Central memory CD8-positive, alpha-beta T cell (primary cell): ENCODE measurements around the gene GLT8D1.
"Not testable (repeated sequence)": the region's sequence is repeated elsewhere in the genome, so short reads cannot be mapped to it uniquely, and the experiment has no call there.

Source experiments
- ATAC-seq: fragments of 150-1000 bp; cut with Tn5 transposase; replicated peaks from 2 replicates; pipeline ENCODE4 v1.10.0; 2022; ENCODE audit warnings: mild to moderate bottlenecking, moderate FRiP score, moderate number of reproducible peaks; ENCODE audit not compliant: poor library complexity, severe bottlenecking; ENCODE audit errors: extremely low read depth
- DNase-seq, 2 donors: peaks; one replicate each; pipeline ENCODE4 v3.0.0; 2021; ENCODE audit warnings: low spot score in 2 of 2
- H3K27ac Mint-ChIP-seq: one replicate; pipeline ENCODE4 v1.8.0; 2022; ENCODE audit warnings: low read depth, mild to moderate bottlenecking, moderate library complexity, mixed read lengths
- H3K27me3 Mint-ChIP-seq: one replicate; pipeline ENCODE4 v1.8.0; 2022; ENCODE audit warnings: mixed read lengths
- H3K36me3 Mint-ChIP-seq: one replicate; pipeline ENCODE4 v1.8.0; 2022; ENCODE audit warnings: mild to moderate bottlenecking, moderate library complexity, mixed read lengths; ENCODE audit not compliant: insufficient read depth
- H3K4me1 Mint-ChIP-seq: one replicate; pipeline ENCODE4 v1.8.0; 2022; ENCODE audit warnings: mixed read lengths
- H3K4me3 Mint-ChIP-seq: one replicate; pipeline ENCODE4 v1.8.0; 2022; ENCODE audit warnings: mild to moderate bottlenecking, moderate library complexity, mixed read lengths
- H3K9me3 Mint-ChIP-seq: one replicate; pipeline ENCODE4 v1.8.0; 2022; ENCODE audit warnings: mixed read lengths

GLT8D1 gene

DNA sequence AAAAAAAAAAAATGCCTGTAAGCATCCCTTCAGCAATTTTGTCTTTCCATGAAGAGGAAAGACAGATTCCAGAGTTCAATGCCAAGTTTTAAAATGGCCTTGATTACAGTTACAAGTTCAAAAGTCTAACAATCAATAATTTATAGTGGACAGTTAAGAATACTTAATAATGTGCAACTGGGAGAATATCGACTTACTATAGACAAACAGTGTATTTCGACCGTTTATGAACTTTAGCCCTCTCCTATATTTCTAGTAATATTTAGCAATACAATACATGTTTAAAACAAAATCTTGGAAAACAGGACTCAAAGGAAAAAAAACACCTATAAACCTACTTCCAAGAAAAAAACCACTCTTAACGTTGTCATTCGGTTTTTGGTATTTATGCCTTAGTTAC lies 21.4 kb downstream of the GLT8D1 start:
- ATAC-seq (no peak), DNase-seq (no peak)
- no peak overlapping the region for H3K27ac Mint-ChIP-seq
- peaks cover 35% of the 10 kb centered on the region for H3K36me3 Mint-ChIP-seq
- peaks cover 45% of the 10 kb centered on the region for H3K4me1 Mint-ChIP-seq
- H3K9me3 Mint-ChIP-seq, result no peaks in the 10 kb centered on the region
- H3K27me3 Mint-ChIP-seq, result no peaks in the 10 kb centered on the region
- no peak overlapping the region for H3K4me3 Mint-ChIP-seq

DNA sequence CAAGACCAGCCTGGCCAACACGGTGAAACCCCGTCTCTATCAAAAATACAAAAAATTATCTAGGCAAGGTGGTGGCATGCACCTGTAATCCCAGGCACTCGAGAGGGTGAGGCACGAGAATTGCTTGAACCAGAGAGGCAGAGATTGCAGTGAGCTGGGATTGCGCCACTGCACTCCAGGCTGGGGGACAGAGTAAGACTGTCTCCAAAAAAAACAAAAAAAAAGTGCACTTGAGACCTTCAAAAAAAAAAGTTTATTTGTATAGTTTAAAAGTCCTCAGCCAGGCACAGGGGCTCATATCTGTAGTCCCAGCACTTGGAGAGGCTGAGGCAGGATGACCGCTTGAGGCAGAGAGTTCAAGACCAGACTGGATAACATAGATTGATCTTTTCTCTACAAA lies 22.0 kb downstream of the GLT8D1 start:
- DNase-seq (no peak), ATAC-seq (no peak)
- Mint-ChIP-seq H3K9me3 (no peaks in the 10 kb centered on the region), H3K4me1 (peaks cover 51% of the 10 kb centered on the region), H3K27me3 (no peaks in the 10 kb centered on the region), H3K36me3 (peaks cover 38% of the 10 kb centered on the region), H3K27ac (no peak overlapping the region), H3K4me3 (no peak overlapping the region)

DNA sequence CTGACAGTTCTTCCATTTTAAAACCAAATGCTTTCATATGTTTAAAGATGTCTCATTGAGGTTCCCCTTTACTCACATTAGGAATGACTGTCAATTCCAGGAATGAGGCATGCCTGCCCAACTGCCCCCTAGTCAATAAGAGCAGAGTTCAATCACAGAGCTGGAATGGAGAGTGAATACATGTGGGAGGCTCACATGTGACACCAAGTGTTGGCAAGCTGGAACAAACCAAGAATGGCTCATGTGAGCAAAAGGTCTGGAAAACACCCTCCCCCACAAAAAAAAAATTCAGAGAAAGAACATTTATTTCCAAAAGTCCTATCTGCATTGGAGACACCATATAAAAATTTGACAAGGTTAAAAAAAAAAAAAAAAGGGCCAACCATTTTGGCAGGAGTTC lies 23.6 kb downstream of the GLT8D1 start:
- no peak overlapping the region for H3K4me3 Mint-ChIP-seq
- DNase-seq (no peak), ATAC-seq (no peak)
- H3K9me3 Mint-ChIP-seq, result no peaks in the 10 kb centered on the region
- no peaks in the 10 kb centered on the region for H3K27me3 Mint-ChIP-seq
- peak overlapping the region; percentile 8 for H3K27ac Mint-ChIP-seq
- H3K36me3 Mint-ChIP-seq, result peaks cover 42% of the 10 kb centered on the region
- peaks cover 51% of the 10 kb centered on the region for H3K4me1 Mint-ChIP-seq

DNA sequence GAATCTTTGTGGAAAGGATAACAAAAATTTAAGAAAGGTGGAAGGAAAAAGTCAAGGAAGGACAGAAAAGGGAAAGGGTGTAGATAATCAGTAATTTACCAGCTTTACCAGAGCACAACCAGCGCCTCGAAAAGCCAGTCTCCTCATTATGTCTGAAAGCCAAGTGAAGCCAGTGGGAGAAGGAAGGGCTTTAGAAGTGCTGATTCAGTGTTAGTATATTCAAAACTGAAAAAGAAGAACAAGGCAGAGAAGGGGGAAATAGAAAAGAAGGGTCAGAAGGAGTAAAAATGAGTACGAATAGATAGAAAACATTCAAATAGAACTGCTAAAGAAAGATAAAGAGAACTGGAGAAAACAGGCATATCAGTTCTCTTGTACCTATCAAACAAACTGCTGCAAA lies 24.0 kb downstream of the GLT8D1 start:
- Mint-ChIP-seq H3K4me3 (no peak overlapping the region), H3K27ac (peak overlapping the region; percentile 8), H3K4me1 (peaks cover 54% of the 10 kb centered on the region), H3K36me3 (peaks cover 44% of the 10 kb centered on the region), H3K27me3 (no peaks in the 10 kb centered on the region), H3K9me3 (no peaks in the 10 kb centered on the region)
- ATAC-seq, result no peak
- no peak for DNase-seq

- no peak overlapping the region for H3K27ac Mint-ChIP-seq
- peaks cover 53% of the 10 kb centered on the region for H3K36me3 Mint-ChIP-seq
- H3K4me3 Mint-ChIP-seq, result no peak overlapping the region
Observed at GRCh38 chr3:52679811-52680210, 25.8 kb downstream of the GLT8D1 start.

DNA sequence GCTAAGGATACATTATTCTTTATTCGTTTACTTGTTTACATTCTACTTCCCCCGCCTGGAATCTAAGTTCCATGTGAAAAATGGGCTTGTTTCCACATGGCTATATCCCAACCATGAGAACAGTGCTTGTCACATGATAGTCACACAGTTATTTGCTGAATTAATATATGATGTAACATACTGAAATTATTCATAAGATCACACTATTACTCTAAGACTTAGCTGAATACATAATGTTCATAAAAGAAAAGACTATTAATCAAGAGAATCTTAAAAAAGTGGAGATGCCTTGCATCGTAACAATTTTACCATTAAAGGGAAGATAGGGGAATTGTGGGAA lies 26.4 kb downstream of the GLT8D1 start:
- Mint-ChIP-seq H3K9me3 (no peaks in the 10 kb centered on the region), H3K4me3 (no peak overlapping the region), H3K4me1 (peaks cover 49% of the 10 kb centered on the region), H3K27ac (peak overlapping the region; percentile 60), H3K36me3 (peaks cover 55% of the 10 kb centered on the region), H3K27me3 (no peaks in the 10 kb centered on the region)
- ATAC-seq, result no peak
- no peak for DNase-seq

More at GRCh38 chr3:52679811-52680210, 25.8 kb downstream of the GLT8D1 start:
- ATAC-seq (no peak), DNase-seq (no peak)
- Mint-ChIP-seq H3K9me3 (no peaks in the 10 kb centered on the region), H3K4me1 (peaks cover 53% of the 10 kb centered on the region), H3K27me3 (no peaks in the 10 kb centered on the region)

DNA sequence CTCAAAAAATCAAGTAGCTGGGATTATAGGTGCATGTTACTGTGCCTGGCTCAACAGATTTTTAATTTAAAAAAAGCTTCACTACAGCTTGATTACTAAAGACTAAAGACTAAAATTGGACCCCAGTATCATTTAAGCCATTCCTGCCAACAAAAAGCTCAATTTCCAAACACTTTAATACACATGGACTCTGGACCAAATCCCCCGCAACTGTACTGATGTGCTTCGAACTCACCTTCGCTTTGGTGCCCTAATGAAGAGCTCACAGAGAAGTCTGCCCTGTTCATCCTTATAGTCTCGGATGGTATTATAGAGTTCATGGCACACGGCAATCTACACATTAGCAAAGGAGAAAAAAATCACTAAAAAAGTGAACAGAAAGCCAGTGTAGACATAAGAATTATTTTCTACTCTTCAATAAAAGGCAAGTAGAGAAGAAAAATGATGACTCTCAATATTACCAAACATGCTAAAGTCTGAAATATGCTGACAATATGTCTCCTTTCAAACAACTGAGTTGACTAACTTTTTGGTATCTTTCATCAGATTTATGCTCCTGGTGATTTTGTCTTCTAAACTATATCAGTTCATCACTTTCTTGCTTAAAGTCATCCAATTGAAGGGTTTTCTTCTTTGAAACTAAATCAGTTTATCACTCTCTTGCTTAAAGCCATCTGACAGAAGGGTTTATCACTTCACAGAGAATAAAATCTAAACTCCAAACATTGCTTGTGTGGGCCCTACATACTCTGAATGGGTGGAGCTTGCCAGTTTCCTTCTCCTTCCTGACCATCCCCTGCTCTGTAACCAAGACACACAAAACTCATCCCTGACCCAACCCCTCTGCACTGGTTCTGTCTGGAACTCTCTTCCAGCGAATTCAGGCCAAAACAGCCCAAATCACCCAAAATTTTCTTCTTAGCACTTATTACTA lies 27.1 kb downstream of the GLT8D1 start:
- Mint-ChIP-seq H3K27me3 (no peaks in the 10 kb centered on the region), H3K9me3 (no peaks in the 10 kb centered on the region), H3K27ac (peak overlapping the region; percentile 60), H3K36me3 (peaks cover 55% of the 10 kb centered on the region), H3K4me1 (peaks cover 49% of the 10 kb centered on the region), H3K4me3 (no peak overlapping the region)
- DNase-seq (no peak), ATAC-seq (no peak)

DNA sequence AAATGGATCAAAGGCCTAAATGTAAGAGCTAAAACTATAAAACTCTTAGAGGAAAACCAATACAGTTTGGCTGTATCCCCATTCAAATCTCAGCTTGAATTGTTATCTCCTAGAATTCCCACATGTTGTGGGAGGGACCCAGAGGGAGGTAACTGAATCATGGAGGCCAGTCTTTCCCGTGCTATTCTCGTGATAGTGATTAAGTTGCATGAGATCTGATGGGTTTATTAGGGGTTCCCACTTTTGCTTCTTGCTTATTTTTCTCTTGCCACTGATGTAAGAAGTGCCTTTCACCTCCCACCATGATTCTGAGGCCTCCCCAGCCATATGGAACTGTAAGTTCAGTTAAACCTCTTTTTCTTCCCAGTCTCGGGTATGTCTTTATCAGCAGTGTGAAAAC lies 29.4 kb downstream of the GLT8D1 start:
- H3K4me1 Mint-ChIP-seq, result peaks cover 50% of the 10 kb centered on the region
- not testable (repeated sequence) for H3K27ac Mint-ChIP-seq

GRCh38 chr3:52671676-52672075 lies 33.9 kb downstream of the GLT8D1 start:
- H3K36me3 Mint-ChIP-seq, result peaks cover 42% of the 10 kb centered on the region

More for the DNA sequence above, 29.4 kb downstream of the GLT8D1 start:
- not testable (repeated sequence) for ATAC-seq, H3K4me3 Mint-ChIP-seq, H3K27me3 Mint-ChIP-seq, DNase-seq, H3K9me3 Mint-ChIP-seq
- peaks cover 56% of the 10 kb centered on the region for H3K36me3 Mint-ChIP-seq

DNA sequence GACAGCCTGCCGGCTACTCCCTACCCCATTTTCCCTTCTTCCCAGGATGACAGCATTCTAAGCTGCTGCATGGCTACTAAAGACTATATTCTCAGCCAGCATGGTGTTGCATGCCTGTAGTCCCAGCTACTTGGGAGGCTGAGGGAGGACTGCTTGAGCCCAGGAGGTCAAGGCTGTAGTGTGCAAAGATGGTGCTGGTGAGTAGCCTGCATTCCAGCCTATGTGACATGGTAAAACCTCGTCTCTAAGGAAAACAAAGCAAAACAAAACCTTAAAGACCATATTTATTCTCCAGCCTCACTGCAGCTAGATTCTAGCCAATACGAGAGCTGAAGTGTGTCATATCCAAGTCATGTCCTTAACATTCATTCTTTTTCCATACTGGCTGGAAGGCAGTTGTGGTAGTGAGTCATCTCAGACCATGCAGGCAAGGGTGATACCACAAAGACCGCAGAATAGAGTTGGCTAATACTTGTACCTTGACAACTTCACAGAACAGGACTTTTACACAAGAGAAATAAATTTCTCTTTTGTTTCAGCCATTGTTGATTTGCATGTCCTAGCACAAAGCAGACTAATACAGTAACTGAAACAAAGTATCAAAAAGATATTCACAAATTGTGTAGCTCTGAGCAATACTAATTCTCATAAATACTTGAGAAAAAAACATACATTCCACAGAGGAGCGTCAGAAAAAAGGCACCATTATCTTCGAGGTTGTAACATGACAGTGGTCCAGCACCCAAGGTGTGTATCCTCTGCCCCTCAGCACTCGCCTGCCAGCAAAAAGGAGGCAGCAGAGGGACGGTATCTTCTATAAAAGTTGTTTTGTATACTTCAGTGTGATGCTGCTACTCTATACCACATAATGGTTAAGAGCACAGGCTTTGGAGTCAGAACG lies 34.7 kb downstream of the GLT8D1 start:
- Mint-ChIP-seq H3K36me3 (peaks cover 42% of the 10 kb centered on the region), H3K9me3 (no peaks in the 10 kb centered on the region), H3K27me3 (no peaks in the 10 kb centered on the region), H3K4me3 (peak overlapping the region; percentile 10), H3K4me1 (peaks cover 37% of the 10 kb centered on the region), H3K27ac (peak overlapping the region; percentile 79)
- ATAC-seq, result peak; percentile 62
- DNase-seq, result no peak

More at GRCh38 chr3:52671676-52672075, 33.9 kb downstream of the GLT8D1 start:
- H3K4me3 Mint-ChIP-seq, result peak overlapping the region; percentile 10
- peak overlapping the region; percentile 79 for H3K27ac Mint-ChIP-seq
- H3K27me3 Mint-ChIP-seq, result no peaks in the 10 kb centered on the region
- no peak for ATAC-seq
- H3K4me1 Mint-ChIP-seq, result peaks cover 42% of the 10 kb centered on the region
- no peaks in the 10 kb centered on the region for H3K9me3 Mint-ChIP-seq
- DNase-seq, result no peak

DNA sequence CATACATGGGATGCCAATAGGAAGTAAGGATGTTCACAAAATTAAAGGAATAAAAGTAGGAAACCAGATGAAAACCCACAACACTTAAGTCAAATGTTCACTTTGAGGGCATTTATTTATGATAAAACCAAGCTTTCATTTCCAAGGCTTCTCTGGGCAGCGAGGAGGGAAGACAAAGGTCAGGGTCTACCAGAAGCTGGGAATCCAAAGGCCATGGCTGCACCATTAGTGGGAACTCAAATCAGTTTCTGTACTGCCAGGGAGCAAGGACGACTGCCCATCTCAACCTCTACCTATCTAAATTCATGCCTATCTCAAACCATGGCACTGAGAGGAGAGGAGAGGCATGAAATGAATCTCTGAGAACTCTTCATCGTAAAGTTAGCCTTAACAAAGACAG lies 42.5 kb downstream of the GLT8D1 start:
- Mint-ChIP-seq H3K36me3 (peaks cover 78% of the 10 kb centered on the region), H3K27ac (no peak overlapping the region), H3K4me1 (no peaks in the 10 kb centered on the region), H3K4me3 (no peak overlapping the region), H3K9me3 (no peaks in the 10 kb centered on the region), H3K27me3 (no peaks in the 10 kb centered on the region)
- no peak for ATAC-seq
- no peak for DNase-seq

- no peak for DNase-seq
- Mint-ChIP-seq H3K9me3 (no peaks in the 10 kb centered on the region), H3K4me1 (no peaks in the 10 kb centered on the region), H3K4me3 (no peak overlapping the region), H3K27me3 (no peaks in the 10 kb centered on the region), H3K36me3 (peaks cover 74% of the 10 kb centered on the region), H3K27ac (no peak overlapping the region)
- ATAC-seq, result no peak
Observed at GRCh38 chr3:52660046-52660445, 45.5 kb downstream of the GLT8D1 start.
